Measurements from ENCODE around the gene CACNA1F. TPM values are rescaled to one million over a fixed set of nuclear protein-coding genes. Genes with fewer than 3 reads are reported as not detected.
A peak's percentile ranks its signal among the peaks of the same experiment; 100 is the strongest.
"Not testable (repeated sequence)": the region's sequence is repeated elsewhere in the genome, so short reads cannot be mapped to it uniquely, and the experiment has no call there.

CACNA1F gene
- total RNA-seq, 1 donor from 2014 or later: 0.47 TPM

DNA sequence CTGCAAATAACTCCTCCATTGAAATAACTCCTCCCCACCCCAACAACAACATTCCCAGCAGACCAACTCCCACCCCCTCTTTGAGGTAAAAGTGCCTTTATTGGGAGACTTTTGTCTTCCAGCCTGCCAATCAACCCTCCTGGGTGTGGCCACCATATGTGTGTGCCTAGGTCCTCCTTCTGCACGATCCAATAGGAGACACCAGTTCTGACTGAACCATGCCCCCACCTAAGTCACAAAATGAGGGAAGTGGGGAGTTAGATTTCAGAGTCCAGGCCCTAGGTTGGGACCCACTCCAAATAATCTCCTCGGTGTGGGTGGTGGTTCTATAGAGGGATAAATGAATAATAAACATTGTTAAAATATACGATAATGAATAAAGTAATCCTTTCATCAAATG, 58.4 kb downstream of the CACNA1F start:
- H3K9me3 Mint-ChIP-seq (ENCODE audit: unreplicated experiment): peaks cover 5% of the 10 kb centered on the region
- TF ChIP-seq, protein P1, sequence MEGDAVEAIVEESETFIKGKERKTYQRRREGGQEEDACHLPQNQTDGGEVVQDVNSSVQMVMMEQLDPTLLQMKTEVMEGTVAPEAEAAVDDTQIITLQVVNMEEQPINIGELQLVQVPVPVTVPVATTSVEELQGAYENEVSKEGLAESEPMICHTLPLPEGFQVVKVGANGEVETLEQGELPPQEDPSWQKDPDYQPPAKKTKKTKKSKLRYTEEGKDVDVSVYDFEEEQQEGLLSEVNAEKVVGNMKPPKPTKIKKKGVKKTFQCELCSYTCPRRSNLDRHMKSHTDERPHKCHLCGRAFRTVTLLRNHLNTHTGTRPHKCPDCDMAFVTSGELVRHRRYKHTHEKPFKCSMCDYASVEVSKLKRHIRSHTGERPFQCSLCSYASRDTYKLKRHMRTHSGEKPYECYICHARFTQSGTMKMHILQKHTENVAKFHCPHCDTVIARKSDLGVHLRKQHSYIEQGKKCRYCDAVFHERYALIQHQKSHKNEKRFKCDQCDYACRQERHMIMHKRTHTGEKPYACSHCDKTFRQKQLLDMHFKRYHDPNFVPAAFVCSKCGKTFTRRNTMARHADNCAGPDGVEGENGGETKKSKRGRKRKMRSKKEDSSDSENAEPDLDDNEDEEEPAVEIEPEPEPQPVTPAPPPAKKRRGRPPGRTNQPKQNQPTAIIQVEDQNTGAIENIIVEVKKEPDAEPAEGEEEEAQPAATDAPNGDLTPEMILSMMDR (IDR thresholded peaks at IDR 0.05; ENCODE audit: partially characterized antibody, unreplicated experiment): no peak
- H3K27me3 Mint-ChIP-seq (ENCODE audit: unreplicated experiment): peaks cover 9% of the 10 kb centered on the region
- peaks cover 8% of the 10 kb centered on the region for H3K4me1 Mint-ChIP-seq (ENCODE audit: low read depth, unreplicated experiment)
- no peaks in the 10 kb centered on the region for H3K36me3 Mint-ChIP-seq (ENCODE audit: unreplicated experiment)
- H3K27ac Mint-ChIP-seq (ENCODE audit: unreplicated experiment): peak overlapping the region; percentile 34
- no peak overlapping the region for H3K4me3 Mint-ChIP-seq (ENCODE audit: unreplicated experiment)
- DNase-seq: no peak

- H3K27ac Mint-ChIP-seq (ENCODE audit: unreplicated experiment); H3K9me3 Mint-ChIP-seq (ENCODE audit: unreplicated experiment); H3K4me3 Mint-ChIP-seq (ENCODE audit: unreplicated experiment); DNase-seq; H3K36me3 Mint-ChIP-seq (ENCODE audit: unreplicated experiment); H3K27me3 Mint-ChIP-seq (ENCODE audit: unreplicated experiment); H3K4me1 Mint-ChIP-seq (ENCODE audit: low read depth, unreplicated experiment): not testable (repeated sequence)
Observed at GRCh38 chrX:49173544-49173943, 59.6 kb downstream of the CACNA1F start.

GRCh38 chrX:49172280-49172780, 60.8 kb downstream of the CACNA1F start:
- Mint-ChIP-seq H3K36me3 (ENCODE audit: unreplicated experiment) (no peaks in the 10 kb centered on the region), H3K9me3 (ENCODE audit: unreplicated experiment) (peaks cover 4% of the 10 kb centered on the region), H3K27ac (ENCODE audit: unreplicated experiment) (no peak overlapping the region), H3K27me3 (ENCODE audit: unreplicated experiment) (peaks cover 4% of the 10 kb centered on the region), H3K4me1 (ENCODE audit: low read depth, unreplicated experiment) (peaks cover under 1% of the 10 kb centered on the region), H3K4me3 (ENCODE audit: unreplicated experiment) (peak overlapping the region; percentile 78)
- TF ChIP-seq, protein P1 (IDR thresholded peaks at IDR 0.05; ENCODE audit: partially characterized antibody, unreplicated experiment): no peak
- no peak for DNase-seq

GRCh38 chrX:49171752-49172279, 61.3 kb downstream of the CACNA1F start, which contains the start of gene PLP2:
PLP2 (plus strand) TSS chrX:49171898; CDS start chrX:49172001, 103 bp downstream.
- H3K4me3 Mint-ChIP-seq (ENCODE audit: unreplicated experiment): peak within 1 kb of the TSS; percentile 78
- H3K9me3 Mint-ChIP-seq (ENCODE audit: unreplicated experiment): peaks cover 4% of the 10 kb centered on the region
- TF ChIP-seq, protein P1 (IDR thresholded peaks at IDR 0.05; ENCODE audit: partially characterized antibody, unreplicated experiment): no peak
- peak; percentile 40 for DNase-seq
- no peaks in the 10 kb centered on the region for H3K36me3 Mint-ChIP-seq (ENCODE audit: unreplicated experiment)
- H3K4me1 Mint-ChIP-seq (ENCODE audit: low read depth, unreplicated experiment): peaks cover 1% of the 10 kb centered on the region
- H3K27me3 Mint-ChIP-seq (ENCODE audit: unreplicated experiment): peaks cover 3% of the 10 kb centered on the region
- no peak within 1 kb of the TSS for H3K27ac Mint-ChIP-seq (ENCODE audit: unreplicated experiment)

DNA sequence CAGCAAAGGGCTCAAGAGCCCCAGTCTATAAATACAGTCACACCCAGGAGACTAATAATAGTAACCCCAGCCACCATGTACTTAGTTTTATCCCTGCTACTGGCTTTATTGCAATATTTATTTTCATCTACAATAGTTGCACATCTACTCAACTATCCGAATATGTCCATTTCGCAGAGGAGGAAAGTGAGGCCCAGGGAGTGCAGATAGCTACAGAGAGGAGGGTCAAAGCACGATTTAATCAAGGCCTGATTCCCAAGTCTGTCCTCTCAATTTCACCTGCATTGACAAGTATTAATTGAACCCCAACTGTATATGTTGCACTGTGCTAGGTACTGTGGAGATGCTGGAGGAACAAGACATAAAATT, 65.4 kb downstream of the CACNA1F start:
- Mint-ChIP-seq H3K36me3 (ENCODE audit: unreplicated experiment) (no peaks in the 10 kb centered on the region), H3K27ac (ENCODE audit: unreplicated experiment) (no peak overlapping the region), H3K27me3 (ENCODE audit: unreplicated experiment) (peaks cover 6% of the 10 kb centered on the region), H3K4me1 (ENCODE audit: low read depth, unreplicated experiment) (peaks cover 5% of the 10 kb centered on the region), H3K4me3 (ENCODE audit: unreplicated experiment) (no peak overlapping the region), H3K9me3 (ENCODE audit: unreplicated experiment) (peaks cover 2% of the 10 kb centered on the region)
- DNase-seq: no peak
- TF ChIP-seq, protein P1 (IDR thresholded peaks at IDR 0.05; ENCODE audit: partially characterized antibody, unreplicated experiment): no peak

Data from glutamatergic neuron (in vitro differentiated cells).